Astrocyte of the spinal cord (primary cell): ENCODE data around the gene TSPAN15.
"Not testable (repeated sequence)": the region's sequence is repeated elsewhere in the genome, so short reads cannot be mapped to it uniquely, and the experiment has no call there.

Experiments
- DNase-seq: peaks from one replicate; pipeline ENCODE4 v3.0.0; 2011; ENCODE audit warnings: low read depth, low spot score
- H3K4me3 ChIP-seq: 2 replicates; pipeline ENCODE4 v1.5.1; 2011; ENCODE audit warnings: low read depth, mild to moderate bottlenecking, low read length, moderate library complexity
- in situ Hi-C: cut with HindIII; loops from 2 replicates; pipeline ENCODE4 v1.10.0; 2017; ENCODE audit warnings: low sequenced_read_pairs
- TF ChIP-seq, protein P1 (sequence below): IDR thresholded peaks from 2 replicates; pipeline ENCODE4 v1.5.1; 2012; ENCODE audit warnings: low read depth, mild to moderate bottlenecking, low read length, inconsistent platforms

Gene TSPAN15

DNA sequence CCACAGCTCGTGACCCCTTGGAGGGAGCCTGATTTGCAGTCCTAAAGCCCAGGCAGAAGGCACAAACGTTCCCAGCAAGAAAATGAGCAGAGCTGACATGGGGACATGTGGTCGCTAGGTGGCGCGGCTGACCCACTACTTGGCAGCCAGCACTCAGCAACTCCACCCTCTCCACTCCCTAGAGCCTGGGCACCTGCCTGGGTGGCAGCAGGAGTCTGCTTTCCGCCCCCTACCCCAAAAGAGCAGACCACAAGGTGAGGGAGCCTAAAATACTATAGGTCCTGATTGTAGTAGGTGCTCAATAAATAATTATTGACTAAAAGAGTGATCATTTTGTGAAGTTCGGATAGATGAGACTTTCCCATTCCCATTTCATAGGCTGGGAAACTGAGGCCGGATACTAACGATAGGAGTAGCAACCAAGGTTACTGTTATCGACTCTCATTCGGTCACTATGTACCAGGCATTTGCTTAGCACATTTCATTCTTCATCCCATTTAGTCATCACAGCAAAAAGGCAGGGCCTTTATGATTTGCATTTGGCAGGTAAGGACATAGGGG lies 64.5 kb downstream of the TSPAN15 start:
- peak; percentile 63 for DNase-seq
- in situ Hi-C loops = no loop called here
- no peak overlapping the region for H3K4me3 ChIP-seq
- TF ChIP-seq, protein P1, sequence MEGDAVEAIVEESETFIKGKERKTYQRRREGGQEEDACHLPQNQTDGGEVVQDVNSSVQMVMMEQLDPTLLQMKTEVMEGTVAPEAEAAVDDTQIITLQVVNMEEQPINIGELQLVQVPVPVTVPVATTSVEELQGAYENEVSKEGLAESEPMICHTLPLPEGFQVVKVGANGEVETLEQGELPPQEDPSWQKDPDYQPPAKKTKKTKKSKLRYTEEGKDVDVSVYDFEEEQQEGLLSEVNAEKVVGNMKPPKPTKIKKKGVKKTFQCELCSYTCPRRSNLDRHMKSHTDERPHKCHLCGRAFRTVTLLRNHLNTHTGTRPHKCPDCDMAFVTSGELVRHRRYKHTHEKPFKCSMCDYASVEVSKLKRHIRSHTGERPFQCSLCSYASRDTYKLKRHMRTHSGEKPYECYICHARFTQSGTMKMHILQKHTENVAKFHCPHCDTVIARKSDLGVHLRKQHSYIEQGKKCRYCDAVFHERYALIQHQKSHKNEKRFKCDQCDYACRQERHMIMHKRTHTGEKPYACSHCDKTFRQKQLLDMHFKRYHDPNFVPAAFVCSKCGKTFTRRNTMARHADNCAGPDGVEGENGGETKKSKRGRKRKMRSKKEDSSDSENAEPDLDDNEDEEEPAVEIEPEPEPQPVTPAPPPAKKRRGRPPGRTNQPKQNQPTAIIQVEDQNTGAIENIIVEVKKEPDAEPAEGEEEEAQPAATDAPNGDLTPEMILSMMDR = peak; percentile 84

DNA sequence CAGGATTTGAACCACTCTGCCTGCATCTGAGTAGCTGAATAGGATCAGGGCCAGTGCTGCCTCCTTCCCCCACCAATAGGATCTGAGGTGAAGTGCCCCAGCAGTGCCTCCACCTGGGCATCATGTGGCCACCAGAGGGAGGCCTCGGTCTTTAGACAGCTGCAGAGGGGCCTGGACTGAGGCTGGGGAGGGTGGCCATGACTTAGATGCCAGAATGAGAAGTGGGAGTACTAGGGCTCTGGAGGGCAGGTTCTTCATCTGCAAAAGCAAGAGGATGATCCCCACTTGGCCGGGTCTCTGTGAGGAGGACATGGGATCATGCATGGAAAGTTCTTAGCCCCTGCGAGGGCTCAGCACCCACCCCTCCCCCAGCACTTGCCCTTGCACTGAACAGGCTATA lies 65.1 kb downstream of the TSPAN15 start:
- TF ChIP-seq, protein P1 = peak; percentile 39
- no peak for DNase-seq
- no peak overlapping the region for H3K4me3 ChIP-seq
- in situ Hi-C loops = no loop called here

DNA sequence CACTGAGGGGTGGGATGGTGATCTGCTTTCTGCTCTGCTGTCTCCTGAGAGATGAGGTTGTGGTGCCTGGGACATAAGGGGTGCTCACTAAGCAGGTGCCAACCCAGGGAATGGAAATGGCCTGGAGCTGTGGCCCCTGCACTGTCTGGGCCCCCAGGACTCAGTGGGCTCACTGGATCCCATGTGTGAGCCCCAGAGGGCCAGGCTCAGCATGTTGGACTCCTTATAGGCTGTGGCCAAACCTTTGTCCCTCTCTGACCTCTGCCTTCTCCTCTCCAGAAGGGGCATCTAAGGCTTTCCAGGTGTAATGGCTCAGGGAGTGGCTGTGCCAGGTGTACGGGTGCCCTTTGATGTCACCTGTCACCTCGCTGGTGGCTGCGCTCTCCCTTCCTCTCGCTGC lies 65.5 kb downstream of the TSPAN15 start:
- TF ChIP-seq, protein P1 = no peak
- H3K4me3 ChIP-seq = no peak overlapping the region
- in situ Hi-C loops = no loop called here
- no peak for DNase-seq

DNA sequence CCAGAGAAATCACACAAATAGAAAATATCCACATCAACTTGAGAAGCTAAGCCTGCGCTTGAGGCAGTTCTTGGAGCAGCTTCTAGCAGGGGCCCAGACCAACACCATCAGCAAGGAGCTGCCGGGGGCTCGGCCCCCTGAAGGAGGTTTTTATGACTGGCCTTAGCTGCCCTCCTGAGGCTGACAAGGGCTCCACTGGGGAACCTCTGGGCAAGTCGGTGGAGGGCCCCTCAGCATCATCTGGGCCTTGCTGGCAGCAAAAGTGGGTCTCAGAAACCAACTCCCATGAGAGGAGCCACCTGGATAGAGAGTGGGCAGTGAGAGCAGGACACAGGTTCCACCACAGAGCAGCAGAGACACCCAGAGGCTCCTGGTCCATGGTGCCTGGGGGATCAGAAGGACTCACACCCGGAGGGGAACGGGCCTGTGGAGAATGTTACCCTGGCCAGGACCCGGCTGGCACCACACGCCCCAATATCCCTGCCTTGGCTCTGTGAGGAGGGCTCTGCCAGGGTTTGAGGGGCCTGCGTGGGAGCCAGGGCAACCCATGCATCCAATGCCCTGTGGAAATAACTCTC lies 66.1 kb downstream of the TSPAN15 start:
- in situ Hi-C loops = no loop called here
- TF ChIP-seq, protein P1 = no peak

DNA sequence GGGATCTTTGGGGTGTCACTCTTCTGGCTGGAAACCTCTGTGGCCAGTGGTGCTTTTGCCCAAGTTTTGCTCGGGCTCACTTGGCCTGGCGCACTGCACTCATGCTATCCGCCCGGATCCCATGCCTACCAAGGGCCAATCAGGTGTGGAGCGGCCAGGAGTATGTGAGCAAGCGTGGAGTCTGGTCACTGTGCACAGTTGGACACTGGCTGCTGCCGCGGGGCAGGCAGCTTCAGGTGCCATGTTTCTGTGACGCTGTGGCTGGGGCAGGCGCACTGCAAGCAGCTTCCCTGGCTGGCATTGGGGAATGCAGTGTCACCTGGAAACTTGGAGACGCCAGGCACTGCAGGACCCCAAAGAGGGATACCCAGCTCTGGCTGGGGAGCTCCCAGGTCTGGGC lies 76.7 kb downstream of the TSPAN15 start:
- TF ChIP-seq, protein P1 = no peak
- no peak overlapping the region for H3K4me3 ChIP-seq
- DNase-seq = no peak
- in situ Hi-C loops = no loop called here

More for the DNA sequence above, 66.1 kb downstream of the TSPAN15 start:
- no peak overlapping the region for H3K4me3 ChIP-seq
- DNase-seq = no peak

DNA sequence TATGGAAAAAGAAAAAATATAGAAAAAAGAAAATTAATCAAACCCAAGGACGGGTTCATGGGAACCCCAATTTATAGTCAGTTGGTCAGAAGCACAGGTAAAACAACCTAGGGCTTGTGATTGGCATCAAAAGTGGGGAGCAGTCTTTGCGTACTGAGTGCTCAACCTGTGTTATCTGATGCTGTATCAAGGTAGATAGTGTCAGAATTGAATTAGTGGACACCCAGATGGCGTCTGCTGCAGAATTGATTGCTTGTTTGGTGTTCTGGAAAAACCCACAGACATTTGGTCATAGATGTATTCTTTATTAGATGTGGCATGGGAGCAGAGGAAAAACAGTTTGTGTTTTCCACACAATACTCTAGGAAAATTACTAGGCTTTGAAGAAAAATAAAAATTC lies 82.4 kb downstream of the TSPAN15 start:
- TF ChIP-seq, protein P1 = no peak
- in situ Hi-C loops = no loop called here
- no peak overlapping the region for H3K4me3 ChIP-seq
- DNase-seq = no peak

DNA sequence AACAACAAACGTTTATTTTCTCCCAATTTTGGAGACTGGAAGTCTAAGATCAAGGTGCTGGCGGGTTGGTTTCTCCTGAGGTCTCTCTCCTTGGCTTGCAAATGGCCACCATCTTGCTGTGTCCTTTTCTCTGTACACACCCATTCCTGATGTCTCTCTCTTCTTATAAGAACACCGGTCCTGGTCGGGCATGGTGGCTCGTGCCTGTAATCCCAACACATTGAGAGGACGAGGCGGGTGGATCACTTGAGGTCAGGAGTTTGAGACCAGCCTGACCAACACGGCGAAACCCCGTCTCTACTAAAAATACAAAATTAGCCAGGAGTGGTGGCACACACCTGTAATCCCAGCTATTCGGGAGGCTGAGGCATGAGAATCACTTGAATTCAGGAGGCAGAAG lies 85.3 kb downstream of the TSPAN15 start:
- H3K4me3 ChIP-seq, in situ Hi-C loops, DNase-seq: not testable (repeated sequence)
